WTC11 (cell line): Measurements from ENCODE around the gene ZCCHC10. TPM values are rescaled to one million over a fixed set of nuclear protein-coding genes. Genes with fewer than 3 reads are reported as not detected.

Experiments used
- AR ChIP-seq: fragments of 250-450 bp; sonication (Bioruptor Pico); IDR thresholded peaks from 2 replicates; pipeline ENCODE4 v1.9.0; 2021; ENCODE audit warnings: mild to moderate bottlenecking
- ATF3 ChIP-seq: sonication (generic); formaldehyde crosslinking; conservative IDR thresholded peaks from 2 replicates; pipeline ENCODE4 v1.8.1; 2022; ENCODE audit warnings: mild to moderate bottlenecking, missing genetic modification reagents
- CDX4 ChIP-seq: fragments of 250-450 bp; sonication (Bioruptor Pico); IDR thresholded peaks from 2 replicates; pipeline ENCODE4 v1.9.0; 2021; ENCODE audit warnings: moderate library complexity, mild to moderate bottlenecking, inconsistent platforms, borderline replicate concordance
- E2F4 ChIP-seq: sonication (generic); formaldehyde crosslinking; IDR thresholded peaks from 2 replicates; pipeline ENCODE4 v1.8.1; 2022; ENCODE audit warnings: low read depth, mild to moderate bottlenecking, moderate library complexity, missing genetic modification reagents, borderline replicate concordance
- EMX1 ChIP-seq: fragments of 250-450 bp; sonication (Bioruptor Pico); IDR thresholded peaks from 2 replicates; pipeline ENCODE4 v1.8.0; 2021; ENCODE audit warnings: mild to moderate bottlenecking
- FOXJ3 ChIP-seq: sonication (generic); formaldehyde crosslinking; IDR thresholded peaks from 2 replicates; pipeline ENCODE4 v1.9.0; 2021; ENCODE audit warnings: missing genetic modification reagents, mild to moderate bottlenecking, borderline replicate concordance
- GRHL2 ChIP-seq: fragments of 250-450 bp; sonication (Bioruptor Pico); IDR thresholded peaks from 2 replicates; pipeline ENCODE4 v1.8.0; 2022; ENCODE audit warnings: mild to moderate bottlenecking, moderate library complexity; ENCODE audit not compliant: insufficient replicate concordance, severe bottlenecking
- HMGA2 ChIP-seq: fragments of 250-450 bp; sonication (Bioruptor Pico); IDR thresholded peaks from 2 replicates; pipeline ENCODE4 v1.4.0; 2021; ENCODE audit warnings: mild to moderate bottlenecking, moderate library complexity
- HMGXB4 ChIP-seq: sonication (generic); formaldehyde crosslinking; IDR thresholded peaks from 2 replicates; pipeline ENCODE4 v1.8.1; 2023; ENCODE audit warnings: mild to moderate bottlenecking, moderate library complexity, missing genetic modification reagents
- MXD4 ChIP-seq: fragments of 250-450 bp; sonication (Bioruptor Pico); IDR thresholded peaks from 2 replicates; pipeline ENCODE4 v1.8.0; 2021; ENCODE audit warnings: mild to moderate bottlenecking, moderate library complexity, borderline replicate concordance
- NFATC4 ChIP-seq: fragments of 250-450 bp; sonication (Bioruptor Pico); IDR thresholded peaks from 2 replicates; pipeline ENCODE4 v1.9.0; 2021; ENCODE audit warnings: mild to moderate bottlenecking
- NR3C1 ChIP-seq: sonication (generic); formaldehyde crosslinking; conservative IDR thresholded peaks from 2 replicates; pipeline ENCODE4 v1.8.1; 2023; ENCODE audit warnings: low read depth, mild to moderate bottlenecking, missing genetic modification reagents
- SMAD4 ChIP-seq: sonication (generic); formaldehyde crosslinking; IDR thresholded peaks from 2 replicates; pipeline ENCODE4 v1.8.0; 2022; ENCODE audit warnings: mild to moderate bottlenecking, missing genetic modification reagents
- SP1 ChIP-seq: sonication (generic); formaldehyde crosslinking; conservative IDR thresholded peaks from 2 replicates; pipeline ENCODE4 v1.8.1; 2022; ENCODE audit warnings: missing genetic modification reagents
- TEAD1 ChIP-seq: sonication (generic); formaldehyde crosslinking; IDR thresholded peaks from 2 replicates; pipeline ENCODE4 v1.8.0; 2022; ENCODE audit warnings: mild to moderate bottlenecking, missing genetic modification reagents
- USF2 ChIP-seq: sonication (generic); formaldehyde crosslinking; IDR thresholded peaks from 2 replicates; pipeline ENCODE4 v1.8.1; 2023; ENCODE audit warnings: mild to moderate bottlenecking, missing genetic modification reagents, moderate library complexity
- ZBTB43 ChIP-seq: sonication (generic); formaldehyde crosslinking; IDR thresholded peaks from 2 replicates; pipeline ENCODE4 v1.8.1; 2023; ENCODE audit warnings: mild to moderate bottlenecking, missing genetic modification reagents
- ZMAT4 ChIP-seq: fragments of 250-450 bp; sonication (Bioruptor Pico); IDR thresholded peaks from 2 replicates; pipeline ENCODE4 v1.9.0; 2021; ENCODE audit warnings: mild to moderate bottlenecking
- ZNF512 ChIP-seq: sonication (generic); formaldehyde crosslinking; IDR thresholded peaks from 2 replicates; pipeline ENCODE4 v1.8.1; 2022; ENCODE audit warnings: missing genetic modification reagents, borderline replicate concordance
- total RNA-seq: library from RNA; stranded (reverse); gene quantifications from 3 replicates; pipeline ENCODE4 v1.2.3, GENCODE V29; 2021
- TF ChIP-seq, protein P1 (sequence below): sonication (generic); formaldehyde crosslinking; IDR thresholded peaks from 2 replicates; pipeline ENCODE4 v1.8.1; 2022; ENCODE audit warnings: low read depth, missing genetic modification reagents, borderline replicate concordance
- TF ChIP-seq, protein P2 (sequence below): sonication (generic); formaldehyde crosslinking; IDR thresholded peaks from 2 replicates; pipeline ENCODE4 v1.8.0; 2023; ENCODE audit warnings: mild to moderate bottlenecking, missing genetic modification reagents

Gene ZCCHC10
- total RNA-seq, 1 experiment from 2014 or later = 22.9 TPM

DNA sequence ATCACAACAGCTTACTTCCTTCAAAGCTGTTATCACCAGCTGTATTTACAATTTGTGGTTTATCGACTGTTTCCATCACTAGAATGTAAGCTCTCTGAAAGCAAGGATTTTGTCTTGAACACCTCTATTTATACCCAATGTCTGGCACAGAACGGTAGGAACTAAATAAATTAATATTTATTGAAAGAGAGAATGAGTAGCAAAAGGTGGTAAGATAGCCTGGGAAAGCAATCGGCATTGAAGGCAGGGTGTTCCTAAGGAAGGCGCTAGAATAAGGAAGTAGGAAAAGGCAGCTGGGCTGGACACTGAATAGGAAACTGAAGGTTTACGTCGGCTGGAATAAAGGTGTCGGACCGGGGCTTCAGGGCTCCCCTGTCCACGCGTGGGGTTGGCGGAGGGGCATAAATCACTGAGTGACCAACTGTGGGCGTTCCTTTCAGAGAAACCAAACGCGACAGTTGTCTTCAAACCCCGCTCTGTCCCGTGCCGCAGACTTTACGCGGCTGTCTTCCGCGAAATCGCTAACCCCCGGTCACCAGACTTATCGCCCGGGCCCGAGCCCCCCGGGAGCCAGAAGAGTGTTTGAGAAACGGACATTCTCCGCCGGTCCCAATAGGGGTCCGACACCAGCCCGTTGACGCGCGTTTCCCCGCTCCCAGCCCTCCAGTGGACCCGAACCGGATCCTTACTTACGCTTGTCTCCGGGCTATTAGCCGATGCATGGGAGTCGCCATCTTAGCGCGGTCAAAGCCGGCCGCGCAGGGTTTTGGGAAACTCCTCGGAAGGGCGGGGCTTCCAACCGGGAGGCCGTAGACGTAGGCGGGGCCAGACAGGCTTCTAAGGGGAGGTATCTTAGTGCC, at the start of gene ZCCHC10 (continued):
- TF ChIP-seq CDX4 (CRISPR knock-in tag) (no peak), E2F4 (CRISPR knock-in tag) (no peak), TEAD1 (CRISPR knock-in tag) (0 out of 2 replicates have a peak, but pooled peaks have one; percentile 50), SMAD4 (no peak), NR3C1 (no peak), FOXJ3 (no peak), GRHL2 (CRISPR knock-in tag) (no peak), HMGA2 (CRISPR knock-in tag) (no peak), ATF3 (CRISPR knock-in tag) (no peak), HMGXB4 (CRISPR knock-in tag) (0 out of 2 replicates have a peak, but pooled peaks have one; percentile 34), SP1 (CRISPR knock-in tag) (peak; percentile 70), USF2 (no peak), AR (no peak), NFATC4 (CRISPR knock-in tag) (no peak), ZMAT4 (no peak), MXD4 (CRISPR knock-in tag) (no peak), ZNF512 (CRISPR knock-in tag) (no peak), ZBTB43 (CRISPR knock-in tag) (no peak), EMX1 (CRISPR knock-in tag) (no peak)
- TF ChIP-seq, protein P1, sequence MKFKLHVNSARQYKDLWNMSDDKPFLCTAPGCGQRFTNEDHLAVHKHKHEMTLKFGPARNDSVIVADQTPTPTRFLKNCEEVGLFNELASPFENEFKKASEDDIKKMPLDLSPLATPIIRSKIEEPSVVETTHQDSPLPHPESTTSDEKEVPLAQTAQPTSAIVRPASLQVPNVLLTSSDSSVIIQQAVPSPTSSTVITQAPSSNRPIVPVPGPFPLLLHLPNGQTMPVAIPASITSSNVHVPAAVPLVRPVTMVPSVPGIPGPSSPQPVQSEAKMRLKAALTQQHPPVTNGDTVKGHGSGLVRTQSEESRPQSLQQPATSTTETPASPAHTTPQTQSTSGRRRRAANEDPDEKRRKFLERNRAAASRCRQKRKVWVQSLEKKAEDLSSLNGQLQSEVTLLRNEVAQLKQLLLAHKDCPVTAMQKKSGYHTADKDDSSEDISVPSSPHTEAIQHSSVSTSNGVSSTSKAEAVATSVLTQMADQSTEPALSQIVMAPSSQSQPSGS (CRISPR knock-in tag) = no peak
- TF ChIP-seq, protein P2, sequence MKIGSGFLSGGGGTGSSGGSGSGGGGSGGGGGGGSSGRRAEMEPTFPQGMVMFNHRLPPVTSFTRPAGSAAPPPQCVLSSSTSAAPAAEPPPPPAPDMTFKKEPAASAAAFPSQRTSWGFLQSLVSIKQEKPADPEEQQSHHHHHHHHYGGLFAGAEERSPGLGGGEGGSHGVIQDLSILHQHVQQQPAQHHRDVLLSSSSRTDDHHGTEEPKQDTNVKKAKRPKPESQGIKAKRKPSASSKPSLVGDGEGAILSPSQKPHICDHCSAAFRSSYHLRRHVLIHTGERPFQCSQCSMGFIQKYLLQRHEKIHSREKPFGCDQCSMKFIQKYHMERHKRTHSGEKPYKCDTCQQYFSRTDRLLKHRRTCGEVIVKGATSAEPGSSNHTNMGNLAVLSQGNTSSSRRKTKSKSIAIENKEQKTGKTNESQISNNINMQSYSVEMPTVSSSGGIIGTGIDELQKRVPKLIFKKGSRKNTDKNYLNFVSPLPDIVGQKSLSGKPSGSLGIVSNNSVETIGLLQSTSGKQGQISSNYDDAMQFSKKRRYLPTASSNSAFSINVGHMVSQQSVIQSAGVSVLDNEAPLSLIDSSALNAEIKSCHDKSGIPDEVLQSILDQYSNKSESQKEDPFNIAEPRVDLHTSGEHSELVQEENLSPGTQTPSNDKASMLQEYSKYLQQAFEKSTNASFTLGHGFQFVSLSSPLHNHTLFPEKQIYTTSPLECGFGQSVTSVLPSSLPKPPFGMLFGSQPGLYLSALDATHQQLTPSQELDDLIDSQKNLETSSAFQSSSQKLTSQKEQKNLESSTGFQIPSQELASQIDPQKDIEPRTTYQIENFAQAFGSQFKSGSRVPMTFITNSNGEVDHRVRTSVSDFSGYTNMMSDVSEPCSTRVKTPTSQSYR (CRISPR knock-in tag) = no peak
